ENCODE results near the gene ABI3.

The ABI3 gene

DNA sequence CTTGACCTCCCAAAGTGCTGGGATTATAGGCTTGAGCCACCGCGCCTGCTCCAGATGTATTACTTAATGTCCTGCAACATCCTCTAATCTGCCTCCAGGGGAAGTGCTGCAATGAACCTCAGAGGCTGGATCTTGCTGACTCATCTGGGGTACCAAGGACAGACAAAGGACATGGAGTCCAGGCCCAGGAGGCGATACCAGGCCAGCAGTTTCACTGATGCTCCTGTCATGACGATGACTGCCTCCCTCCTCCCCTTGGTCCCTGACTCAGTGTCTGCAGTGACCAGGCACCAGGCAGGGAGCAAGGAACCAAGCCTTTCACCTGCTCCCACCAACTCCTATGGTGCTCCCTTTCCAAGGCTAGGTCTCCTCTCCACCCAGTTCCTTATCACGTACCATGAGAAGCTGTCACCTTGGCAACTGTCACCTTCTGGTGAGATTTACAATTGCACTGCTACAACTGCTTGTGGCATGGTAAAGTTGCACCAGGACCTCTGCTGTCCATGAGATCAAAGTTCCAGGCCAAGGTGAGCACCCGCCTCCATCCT, 41.7 kb downstream of the ABI3 start:
- POLR2A ChIA-PET, result no interaction called here
- no peak for DNase-seq (ENCODE audit: extremely low spot score)
- CTCF ChIA-PET, result interaction anchor here (1.6 to 3.0 kb wide), 2 partner anchors 25 to 39 kb away, joined by 5 to 9 read pairs; no protein-coding TSS in a partner anchor
- TF ChIP-seq, protein P1, sequence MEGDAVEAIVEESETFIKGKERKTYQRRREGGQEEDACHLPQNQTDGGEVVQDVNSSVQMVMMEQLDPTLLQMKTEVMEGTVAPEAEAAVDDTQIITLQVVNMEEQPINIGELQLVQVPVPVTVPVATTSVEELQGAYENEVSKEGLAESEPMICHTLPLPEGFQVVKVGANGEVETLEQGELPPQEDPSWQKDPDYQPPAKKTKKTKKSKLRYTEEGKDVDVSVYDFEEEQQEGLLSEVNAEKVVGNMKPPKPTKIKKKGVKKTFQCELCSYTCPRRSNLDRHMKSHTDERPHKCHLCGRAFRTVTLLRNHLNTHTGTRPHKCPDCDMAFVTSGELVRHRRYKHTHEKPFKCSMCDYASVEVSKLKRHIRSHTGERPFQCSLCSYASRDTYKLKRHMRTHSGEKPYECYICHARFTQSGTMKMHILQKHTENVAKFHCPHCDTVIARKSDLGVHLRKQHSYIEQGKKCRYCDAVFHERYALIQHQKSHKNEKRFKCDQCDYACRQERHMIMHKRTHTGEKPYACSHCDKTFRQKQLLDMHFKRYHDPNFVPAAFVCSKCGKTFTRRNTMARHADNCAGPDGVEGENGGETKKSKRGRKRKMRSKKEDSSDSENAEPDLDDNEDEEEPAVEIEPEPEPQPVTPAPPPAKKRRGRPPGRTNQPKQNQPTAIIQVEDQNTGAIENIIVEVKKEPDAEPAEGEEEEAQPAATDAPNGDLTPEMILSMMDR (IDR thresholded peaks at IDR 0.05; ENCODE audit: control extremely low read depth, extremely low read depth, low read depth, missing control alignments), result no peak

DNA sequence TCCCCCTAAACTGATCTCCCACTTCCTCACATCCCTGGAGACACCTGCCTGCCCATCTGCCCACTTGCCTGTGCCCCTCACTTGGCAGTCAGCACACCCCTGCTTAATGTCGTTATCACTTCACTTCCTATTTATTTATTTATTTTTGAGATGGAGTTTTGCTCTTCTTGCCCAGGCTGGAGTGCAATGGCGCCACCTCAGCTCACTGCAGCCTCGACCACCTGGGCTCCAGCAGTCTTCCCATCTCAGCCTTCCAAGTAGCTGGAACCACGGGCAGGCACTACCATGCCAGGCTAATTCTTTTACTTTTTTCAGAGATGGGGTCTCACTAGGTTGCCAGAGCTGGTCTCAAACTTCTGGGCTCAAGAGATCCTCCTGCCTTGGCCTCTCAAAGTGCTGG, 43.6 kb downstream of the ABI3 start:
- DNase-seq (ENCODE audit: extremely low spot score), result no peak
- ChIA-PET CTCF (interaction anchor here (3.0 kb wide), 1 partner anchor 27 kb away, joined by 9 read pairs; no protein-coding TSS in a partner anchor), POLR2A (no interaction called here)
- TF ChIP-seq, protein P1 (IDR thresholded peaks at IDR 0.05; ENCODE audit: control extremely low read depth, extremely low read depth, low read depth, missing control alignments), result no peak

GRCh38 chr17:49255125-49255524, 44.6 kb downstream of the ABI3 start:
- POLR2A ChIA-PET, result no interaction called here
- CTCF ChIA-PET, result interaction anchor here (3.0 kb wide), 1 partner anchor 28 kb away, joined by 9 read pairs; no protein-coding TSS in a partner anchor
- TF ChIP-seq, protein P1 (IDR thresholded peaks at IDR 0.05; ENCODE audit: control extremely low read depth, extremely low read depth, low read depth, missing control alignments), result no peak
- no peak for DNase-seq (ENCODE audit: extremely low spot score)

DNA sequence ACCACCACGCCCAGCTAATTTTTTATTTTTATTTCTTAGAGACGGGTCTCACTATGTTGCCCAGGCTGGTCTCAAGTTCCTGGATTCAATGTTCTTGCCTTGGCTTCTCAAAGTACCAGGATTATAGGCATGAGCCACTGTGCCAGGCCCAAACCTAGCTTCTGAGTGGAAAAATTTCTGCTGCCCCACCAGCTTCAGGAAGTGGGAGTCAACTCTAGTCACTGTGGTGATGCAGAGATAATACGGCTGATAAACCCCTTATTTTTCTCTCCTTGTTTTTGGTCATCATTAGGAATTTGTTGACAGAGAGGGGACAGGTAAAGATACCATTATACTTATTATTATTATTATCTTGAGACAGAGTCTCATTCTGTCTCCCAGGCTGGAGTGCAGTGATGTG, 47.9 kb downstream of the ABI3 start:
- no peak for DNase-seq (ENCODE audit: extremely low spot score)
- CTCF ChIA-PET, result no interaction called here
- POLR2A ChIA-PET, result no interaction called here
- TF ChIP-seq, protein P1 (IDR thresholded peaks at IDR 0.05; ENCODE audit: control extremely low read depth, extremely low read depth, low read depth, missing control alignments), result no peak

GRCh38 chr17:49259663-49260010, 49.1 kb downstream of the ABI3 start:
- no peak for DNase-seq (ENCODE audit: extremely low spot score)
- CTCF ChIA-PET, result interaction anchor here (1.0 kb wide), 1 partner anchor 32 kb away, joined by 3 read pairs; no protein-coding TSS in a partner anchor
- TF ChIP-seq, protein P1 (IDR thresholded peaks at IDR 0.05; ENCODE audit: control extremely low read depth, extremely low read depth, low read depth, missing control alignments), result no peak
- POLR2A ChIA-PET, result no interaction called here

- DNase-seq (ENCODE audit: extremely low spot score), result peak; percentile 68
- TF ChIP-seq, protein P1 (IDR thresholded peaks at IDR 0.05; ENCODE audit: control extremely low read depth, extremely low read depth, low read depth, missing control alignments), result no peak
- CTCF ChIA-PET, result interaction anchor here (0.8 to 1.0 kb wide), 2 partner anchors 33 kb away, joined by 3 read pairs; no protein-coding TSS in a partner anchor
- POLR2A ChIA-PET, result interaction anchor here (0.6 kb wide), 1 partner anchor 251 kb away, joined by 3 read pairs; no protein-coding TSS in a partner anchor
Measured at GRCh38 chr17:49260011-49260816, 49.7 kb downstream of the ABI3 start.

Data from GM10248 (cell line).